Testis (tissue), 2 donors: ENCODE measurements around the gene CADPS.

Experiments
- CTCF ChIP-seq, 3 experiments: fragments of 450-650 bp in 2 of 3; fragments of 200-600 bp in 1 of 3; sonication (generic) in 1 of 3; IDR thresholded peaks; one replicate each; pipeline ENCODE4 v1.5.1; 2016 to 2019; ENCODE audit warnings: antibody characterized with exemption in 3 of 3, mild to moderate bottlenecking in 2 of 3, moderate library complexity in 1 of 3
- POLR2A ChIP-seq: fragments of 450-650 bp; IDR thresholded peaks from one replicate; pipeline ENCODE4 v1.6.1; 2017; ENCODE audit warnings: antibody characterized with exemption, mild to moderate bottlenecking, moderate library complexity

- TF ChIP-seq POLR2A: no peak
- no peak for TF ChIP-seq CTCF (IDR thresholded peaks at IDR 0.05)
Observed at GRCh38 chr3:62845996-62846395, 29.2 kb downstream of the CADPS start.
